GM19467 (cell line): ENCODE measurements around the gene ABLIM3.

Source experiments
- ATAC-seq: cut with Tn5 transposase; IDR thresholded peaks from one replicate; pipeline ENCODE4 v1.9.1; 2021; ENCODE audit warnings: mild to moderate bottlenecking, moderate library complexity; ENCODE audit not compliant: unreplicated experiment

ABLIM3 gene

GRCh38 chr5:149301744-149302380 is 160.6 kb downstream of the ABLIM3 start:
- ATAC-seq = no peak

GRCh38 chr5:149302641-149303040 is 161.3 kb downstream of the ABLIM3 start:
- ATAC-seq = no peak

GRCh38 chr5:149303210-149303609 is 161.9 kb downstream of the ABLIM3 start:
- no peak for ATAC-seq

GRCh38 chr5:149304195-149305078 is 163.1 kb downstream of the ABLIM3 start:
- no peak for ATAC-seq

GRCh38 chr5:149309354-149309753 is 168.1 kb downstream of the ABLIM3 start:
- ATAC-seq = no peak
